HG02981 (cell line): Measurements from ENCODE around the gene DUSP19.
A peak's percentile ranks its signal among the peaks of the same experiment; 100 is the strongest.

ENCODE experiments used
- ATAC-seq: cut with Tn5 transposase; IDR thresholded peaks from one replicate; pipeline ENCODE4 v1.9.1; 2021; ENCODE audit warnings: mild to moderate bottlenecking, moderate library complexity; ENCODE audit not compliant: unreplicated experiment

DUSP19 gene

DNA sequence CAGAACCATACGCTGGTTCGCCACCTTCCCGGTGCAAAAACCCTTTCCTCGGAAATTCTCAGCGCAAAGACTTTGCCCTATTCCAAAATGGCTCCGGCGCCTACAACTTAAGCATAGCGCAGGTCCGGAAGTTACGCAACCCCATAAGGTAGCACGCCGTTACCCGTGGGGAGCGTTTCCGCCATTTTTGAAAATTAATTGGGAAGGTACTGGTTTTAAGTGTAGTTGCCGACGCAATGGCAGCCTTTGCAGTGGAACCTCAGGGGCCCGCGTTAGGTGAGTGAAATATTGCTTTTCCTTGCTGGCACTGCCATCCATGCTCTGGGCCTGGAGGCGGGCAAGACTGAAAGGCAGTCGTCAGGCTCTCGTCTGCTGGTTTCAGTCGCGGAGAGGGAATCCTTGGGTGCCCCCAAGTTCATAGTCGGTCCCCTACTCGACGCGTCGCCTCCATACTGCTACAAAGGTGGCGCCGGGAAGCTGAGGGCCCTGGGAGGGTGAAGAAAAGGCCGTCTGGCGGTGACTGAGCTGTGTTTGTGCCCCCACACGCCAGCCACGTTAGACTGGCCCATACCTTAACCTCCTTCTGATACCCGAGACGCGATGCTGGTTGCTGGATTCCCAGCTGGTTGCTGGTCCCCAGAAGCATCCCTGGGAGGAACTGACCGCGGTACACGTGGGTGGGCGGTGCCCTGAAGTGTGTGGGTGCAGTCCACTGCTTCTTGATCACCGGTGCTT, 45.8 kb downstream of the DUSP19 start, which contains the start of gene NUP35:
Gene NUP35 (plus strand): TSS at position 222 of the 735 bp plus-strand sequence. CDS start 15 bp downstream, at position 237.
- ATAC-seq = peak; percentile 88

DNA sequence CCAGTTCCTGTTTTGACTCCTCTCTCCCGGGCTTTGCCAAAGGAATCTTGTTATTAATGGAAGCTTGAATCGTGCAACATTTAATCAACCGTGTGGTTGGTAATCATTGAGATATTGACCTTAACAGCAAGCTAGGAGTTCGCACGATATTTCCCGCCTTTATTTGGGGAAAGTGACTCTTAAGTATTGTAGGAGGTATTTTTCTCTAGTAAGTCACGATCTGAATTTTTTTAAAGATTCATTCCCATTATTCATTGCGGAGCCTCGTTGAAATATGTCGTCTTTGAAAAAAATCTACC, 46.4 kb downstream of the DUSP19 start:
- ATAC-seq = no peak

DNA sequence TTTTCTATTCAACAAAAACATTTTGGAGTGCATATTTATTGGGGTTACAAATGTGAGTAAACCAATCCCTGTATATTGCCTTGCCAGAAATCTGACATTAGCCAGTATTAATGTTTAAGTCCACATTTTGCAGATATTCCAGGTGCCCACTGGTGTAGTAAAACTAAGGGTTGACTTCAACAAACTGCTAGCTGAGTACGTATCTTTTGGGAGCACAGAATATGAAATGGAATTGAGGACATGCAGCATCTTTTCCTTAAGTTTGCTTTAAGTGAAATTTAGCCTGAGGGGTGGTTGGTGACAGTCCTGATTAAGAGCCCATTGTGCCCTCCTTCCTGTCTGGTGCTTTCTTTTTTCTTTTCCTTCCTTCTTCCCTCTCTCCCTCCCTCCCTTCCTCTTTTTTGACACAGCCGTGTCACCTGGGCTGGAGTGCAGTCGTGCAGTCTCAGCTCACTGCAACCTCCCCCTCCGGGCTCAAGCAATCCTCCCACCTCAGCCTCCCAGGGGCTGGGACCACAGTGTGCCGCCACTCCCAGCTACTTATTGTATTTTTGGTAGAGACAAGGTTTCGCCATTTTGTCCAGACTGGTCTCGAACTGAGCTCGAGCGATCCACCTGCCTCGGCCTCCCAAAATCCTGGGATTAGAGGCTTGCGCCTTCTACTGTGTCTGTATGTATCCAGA, 47.3 kb downstream of the DUSP19 start:
- no peak for ATAC-seq

DNA sequence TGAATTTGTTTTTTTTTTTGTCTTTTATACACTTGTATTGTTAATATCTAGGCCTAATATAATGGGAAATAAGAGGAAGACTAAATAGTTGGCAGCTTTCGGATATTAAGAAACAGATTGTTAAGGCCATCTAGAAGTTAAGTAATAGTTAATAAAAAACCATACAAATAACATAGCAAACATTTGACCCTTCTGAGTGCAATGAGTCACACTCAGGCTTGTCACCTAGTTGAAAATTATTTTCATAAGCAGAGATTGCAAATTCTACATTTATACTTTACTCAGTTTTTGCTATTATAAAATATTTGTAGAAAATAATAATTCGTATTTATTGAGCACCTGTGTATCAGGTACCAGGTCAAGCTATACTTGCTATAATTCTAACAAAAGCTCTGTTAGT, 48.1 kb downstream of the DUSP19 start:
- no peak for ATAC-seq

DNA sequence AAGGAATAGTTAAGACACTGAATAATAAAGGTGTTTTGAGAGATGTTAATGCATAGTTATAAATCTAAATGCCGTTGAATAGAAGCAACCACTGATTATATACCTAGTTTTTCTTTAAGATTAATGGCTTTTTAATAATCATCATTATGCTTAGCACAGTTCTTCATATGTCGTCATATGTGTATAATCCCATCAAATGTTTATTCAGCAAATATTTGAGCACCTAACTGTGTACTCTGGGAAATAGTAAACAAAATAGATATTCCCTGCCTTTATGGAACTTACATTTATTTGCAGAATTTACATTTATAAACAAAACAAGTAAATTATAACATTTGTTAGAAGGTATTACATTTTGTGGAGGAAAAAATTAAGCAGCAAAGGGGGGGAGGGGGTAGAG, 55.5 kb downstream of the DUSP19 start:
- no peak for ATAC-seq

DNA sequence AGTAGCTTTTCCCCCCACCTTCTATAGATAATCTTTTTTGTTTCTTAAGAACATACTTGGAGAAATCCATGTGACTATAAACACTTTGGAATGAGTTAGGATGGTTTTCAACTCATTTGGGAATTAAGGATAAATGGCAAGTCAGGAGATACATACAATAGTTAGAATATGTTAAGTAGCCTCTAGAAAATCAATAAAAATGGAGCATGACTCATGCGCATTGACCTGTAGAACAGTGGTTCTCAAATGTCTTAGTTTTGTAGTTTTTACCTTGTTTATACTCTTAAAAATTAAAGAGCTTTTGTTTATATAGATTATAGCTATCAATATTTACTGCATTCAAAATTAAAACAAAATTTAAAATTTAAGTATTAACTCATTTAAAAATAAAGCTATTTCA, 70.4 kb downstream of the DUSP19 start:
- ATAC-seq = no peak

DNA sequence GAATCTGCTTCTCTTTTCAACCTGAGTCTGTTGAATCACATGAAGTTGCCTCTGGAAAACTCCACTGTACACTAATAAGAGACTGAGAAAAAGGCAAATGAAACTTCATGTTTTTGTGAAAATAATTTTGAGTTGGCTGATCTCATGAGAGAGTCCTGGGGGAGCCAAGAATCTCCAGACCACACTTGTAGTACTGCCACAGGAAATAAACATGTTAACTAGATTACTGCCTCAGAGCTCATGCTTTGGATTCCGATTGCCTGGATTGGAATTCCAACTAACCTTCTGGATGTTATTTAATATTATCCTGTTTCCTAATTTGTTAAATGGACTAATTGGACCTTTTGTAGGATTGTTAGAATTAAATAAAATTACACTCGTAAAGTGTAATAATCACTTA, 70.9 kb downstream of the DUSP19 start:
- ATAC-seq = no peak
